ENCODE results near the gene FYN. TPM values are rescaled to one million over a fixed set of nuclear protein-coding genes. Genes with fewer than 3 reads are reported as not detected.

Gene FYN
- total and polyA plus RNA-seq, 2 of the 13 experiments (the other 11 are each of a cell fraction or from before 2014, with no cell fraction given), result 15.5 to 24.6 TPM

DNA sequence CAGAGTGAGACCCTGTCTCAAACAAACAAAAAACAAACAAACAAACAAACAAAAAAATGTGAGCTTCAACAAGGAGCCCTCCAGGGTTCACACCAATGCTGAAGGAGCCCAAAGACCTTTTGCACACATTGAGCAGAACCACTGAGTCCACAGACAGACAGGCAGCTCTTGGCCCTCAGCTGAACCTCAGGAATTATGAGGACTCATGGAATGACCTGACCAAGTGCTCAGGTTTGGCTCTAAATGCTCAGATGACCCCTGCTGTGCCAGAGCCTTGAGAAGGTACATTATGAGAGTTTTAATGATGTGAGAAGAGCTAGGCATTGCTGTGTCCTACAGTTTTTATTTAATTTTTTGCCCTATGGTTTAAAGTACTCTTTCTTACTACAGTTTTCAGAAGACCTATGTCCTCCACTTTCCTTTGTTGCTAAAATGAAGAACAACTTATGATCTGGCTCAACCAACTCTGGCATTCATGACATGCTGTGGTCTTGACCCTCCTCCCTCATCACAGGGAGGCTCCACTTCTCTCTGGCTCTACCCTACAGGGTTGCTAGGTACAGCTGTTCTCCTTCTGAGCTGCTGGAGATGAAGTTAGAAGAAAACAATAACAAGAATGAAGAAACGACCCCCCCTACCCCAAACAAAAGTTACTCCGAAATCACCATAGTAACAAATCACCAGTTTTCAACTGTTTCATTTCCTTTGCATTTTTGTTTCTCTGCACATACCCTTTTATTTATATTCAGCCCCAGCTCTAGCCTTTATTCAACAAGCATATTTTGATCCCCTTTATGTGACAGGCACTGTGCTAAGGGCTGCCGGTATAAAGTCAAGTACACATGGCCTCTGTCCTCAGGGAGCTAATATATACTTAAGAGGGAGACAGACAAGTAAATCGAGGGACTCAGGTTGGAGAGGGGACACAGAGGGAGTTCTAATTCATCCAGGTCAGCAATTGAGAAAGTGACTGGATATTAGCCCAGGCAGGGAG, 138.9 kb downstream of the FYN start (continued):
- TF ChIP-seq, protein P1, sequence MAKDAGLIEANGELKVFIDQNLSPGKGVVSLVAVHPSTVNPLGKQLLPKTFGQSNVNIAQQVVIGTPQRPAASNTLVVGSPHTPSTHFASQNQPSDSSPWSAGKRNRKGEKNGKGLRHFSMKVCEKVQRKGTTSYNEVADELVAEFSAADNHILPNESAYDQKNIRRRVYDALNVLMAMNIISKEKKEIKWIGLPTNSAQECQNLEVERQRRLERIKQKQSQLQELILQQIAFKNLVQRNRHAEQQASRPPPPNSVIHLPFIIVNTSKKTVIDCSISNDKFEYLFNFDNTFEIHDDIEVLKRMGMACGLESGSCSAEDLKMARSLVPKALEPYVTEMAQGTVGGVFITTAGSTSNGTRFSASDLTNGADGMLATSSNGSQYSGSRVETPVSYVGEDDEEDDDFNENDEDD (CRISPR knock-in tag; IDR thresholded peaks at IDR 0.05; ENCODE audit: borderline replicate concordance), result no peak
- TF ChIP-seq ZNF557 (CRISPR knock-in tag; IDR thresholded peaks at IDR 0.05) (no peak), SRSF4 (IDR thresholded peaks at IDR 0.05; ENCODE audit: low read depth, low read length, poor library complexity, severe bottlenecking) (no peak)

DNA sequence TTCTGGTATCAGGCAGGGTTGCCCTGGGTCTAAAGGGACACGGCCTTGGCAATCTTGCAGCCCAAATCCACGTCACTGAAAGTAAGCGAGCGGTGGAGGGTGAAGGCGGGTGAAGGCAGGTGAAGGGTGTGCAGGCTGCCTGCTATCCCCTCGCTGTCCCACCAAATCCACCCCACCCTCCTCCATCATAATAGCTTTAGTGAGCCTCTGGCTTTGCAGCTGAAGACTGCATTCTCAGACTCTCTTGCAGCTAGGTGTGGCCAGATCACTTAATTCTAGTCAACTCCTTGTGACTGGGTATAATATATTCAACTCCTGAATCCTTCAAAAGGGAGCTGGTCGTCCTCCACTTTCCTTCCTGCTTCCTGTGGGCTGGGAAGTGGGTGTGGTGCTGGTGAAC, 140.9 kb downstream of the FYN start:
- Histone ChIP-seq H3K9me3 (ENCODE audit: low read length) (no peaks in the 10 kb centered on the region), H4K20me1 (ENCODE audit: insufficient read depth, low read length) (no peaks in the 10 kb centered on the region), H2AFZ (ENCODE audit: low read length) (no peak overlapping the region), H3K36me3 (replicated peaks in 1 of 2; ENCODE audit: control insufficient read depth in 1 of 2, insufficient read depth in 2 of 2, low read length in 2 of 2) (no peaks in the 10 kb centered on the region), H3K9ac (ENCODE audit: insufficient read depth, low read depth, low read length) (no peak overlapping the region), H3K27ac (ENCODE audit: extremely low read length, insufficient read depth, low read length) (no peak overlapping the region), H3K4me2 (ENCODE audit: low read depth, low read length) (no peak overlapping the region), H3K27me3 (ENCODE audit: control insufficient read depth in 1 of 2, insufficient read depth in 2 of 2, low read length in 2 of 2) (no peaks in the 10 kb centered on the region), H3K4me1 (ENCODE audit: insufficient read depth, low read length) (peaks cover 27% of the 10 kb centered on the region), H3K4me3 (replicated peaks in 1 of 3; ENCODE audit: insufficient read depth in 1 of 3, low read depth in 2 of 3, low read length in 3 of 3) (no peak overlapping the region), H3K79me2 (ENCODE audit: insufficient read depth, low read length) (no peaks in the 10 kb centered on the region)
- TF ChIP-seq, protein P2, sequence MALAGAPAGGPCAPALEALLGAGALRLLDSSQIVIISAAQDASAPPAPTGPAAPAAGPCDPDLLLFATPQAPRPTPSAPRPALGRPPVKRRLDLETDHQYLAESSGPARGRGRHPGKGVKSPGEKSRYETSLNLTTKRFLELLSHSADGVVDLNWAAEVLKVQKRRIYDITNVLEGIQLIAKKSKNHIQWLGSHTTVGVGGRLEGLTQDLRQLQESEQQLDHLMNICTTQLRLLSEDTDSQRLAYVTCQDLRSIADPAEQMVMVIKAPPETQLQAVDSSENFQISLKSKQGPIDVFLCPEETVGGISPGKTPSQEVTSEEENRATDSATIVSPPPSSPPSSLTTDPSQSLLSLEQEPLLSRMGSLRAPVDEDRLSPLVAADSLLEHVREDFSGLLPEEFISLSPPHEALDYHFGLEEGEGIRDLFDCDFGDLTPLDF (CRISPR knock-in tag; IDR thresholded peaks at IDR 0.05), result no peak
- TF ChIP-seq TBL1XR1 (IDR thresholded peaks at IDR 0.05; ENCODE audit: borderline replicate concordance, low read length, partially characterized antibody), result no peak
- TF ChIP-seq POGZ (CRISPR knock-in tag; IDR thresholded peaks at IDR 0.05), result no peak
- no peak for TF ChIP-seq PCBP1 (IDR thresholded peaks at IDR 0.05; ENCODE audit: borderline replicate concordance, low read depth, low read length)
- TF ChIP-seq SP5 (CRISPR knock-in tag; IDR thresholded peaks at IDR 0.05; ENCODE audit: borderline replicate concordance, low read depth), result no peak
- TF ChIP-seq SALL2 (CRISPR knock-in tag; IDR thresholded peaks at IDR 0.05), result no peak
- no peak for TF ChIP-seq BRCA1 (CRISPR knock-in tag; IDR thresholded peaks at IDR 0.05)
- TF ChIP-seq ZNF530 (CRISPR knock-in tag; IDR thresholded peaks at IDR 0.05; ENCODE audit: low read depth), result no peak
- TF ChIP-seq ZIK1 (CRISPR knock-in tag; IDR thresholded peaks at IDR 0.05; ENCODE audit: borderline replicate concordance, low read depth), result no peak
- BruUV-seq (replicated peaks), result no TSS peak
- in situ Hi-C loops (cut with HindIII; ENCODE audit: extremely low pct_ligation_motif_present, low pct_unique_long_range_greater_than_20kb) (no loop called here), intact Hi-C loops (cut with micrococcal nuclease; ENCODE audit: unreplicated experiment) (no loop called here)
- no peak for FAIRE-seq
- POLR2A ChIA-PET, result no interaction called here
- DNase-seq (ENCODE audit: low spot score), result no peak
- CTCF ChIA-PET (ENCODE audit: low intra/inter-chr PET ratio, low total read pairs), result no interaction called here
- 88% methylated on average over 7 of the region's 7 CpGs for WGBS (ENCODE audit: low lambda C conversion rate)
- ATAC-seq, result no peak

All from HepG2 (cell line).